OCI-LY3 (cell line): ENCODE data around the gene DPT.

ENCODE experiments used
- H2AFZ ChIP-seq: fragments of 200-600, 300-600 bp; shearing (Covaris generic); 2 replicates; pipeline ENCODE4 v1.6.0; 2014; ENCODE audit warnings: antibody characterized with exemption, low read depth, low read length
- H3K27ac ChIP-seq: fragments of 200-600, 300-600 bp; sonication (generic); 2 replicates; pipeline ENCODE4 v1.5.1; 2014; ENCODE audit warnings: mild to moderate bottlenecking, low read length, moderate library complexity, mixed read lengths
- H3K27me3 ChIP-seq: fragments of 200-600, 300-600 bp; sonication (generic); 2 replicates; pipeline ENCODE4 v1.6.1; 2014; ENCODE audit warnings: low read depth, low read length, mixed read lengths
- H3K36me3 ChIP-seq: fragments of 200-600, 300-600 bp; sonication (generic); replicated peaks from 2 replicates; pipeline ENCODE3; 2014; ENCODE audit warnings: low read depth, low read length, mixed read lengths
- H3K4me1 ChIP-seq: fragments of 300-600, 200-600 bp; sonication (generic); 2 replicates; pipeline ENCODE4 v1.6.1; 2014; ENCODE audit warnings: low read length, mixed read lengths
- H3K4me2 ChIP-seq: fragments of 200-600, 300-600 bp; sonication (generic); 2 replicates; pipeline ENCODE4 v1.6.1; 2014; ENCODE audit warnings: low read length, mixed read lengths
- H3K4me3 ChIP-seq: fragments of 300-600, 200-600 bp; sonication (generic); 2 replicates; pipeline ENCODE4 v1.5.1; 2014; ENCODE audit warnings: antibody characterized with exemption, mild to moderate bottlenecking, low read length, moderate library complexity
- H3K79me2 ChIP-seq: fragments of 300-600, 200-600 bp; shearing (Covaris generic); 2 replicates; pipeline ENCODE4 v1.6.1; 2014; ENCODE audit warnings: mild to moderate bottlenecking, low read length, mixed read lengths
- H3K9ac ChIP-seq: fragments of 300-600, 200-600 bp; shearing (Covaris generic); 2 replicates; pipeline ENCODE4 v1.6.0; 2014; ENCODE audit warnings: mild to moderate bottlenecking, low read length, moderate library complexity
- H3K9me3 ChIP-seq: fragments of 200-600, 300-600 bp; shearing (Covaris generic); 2 replicates; pipeline ENCODE4 v1.6.1; 2014; ENCODE audit warnings: low read length, mixed read lengths; ENCODE audit not compliant: insufficient read depth
- H4K20me1 ChIP-seq: fragments of 200-600, 300-600 bp; sonication (generic); 2 replicates; pipeline ENCODE4 v1.6.1; 2016; ENCODE audit warnings: low read length, mixed read lengths; ENCODE audit not compliant: insufficient read depth
- EZH2phosphoT487 ChIP-seq: fragments of 200-600 bp; shearing (Covaris generic); IDR thresholded peaks from 2 replicates; pipeline ENCODE4 v1.6.1; 2018; ENCODE audit warnings: antibody characterized with exemption, mixed run types, low read depth
- TF ChIP-seq, protein P1 (sequence below): fragments of 200-600, 300-600 bp; sonication (generic); IDR thresholded peaks from 2 replicates; pipeline ENCODE4 v1.5.1; 2014; ENCODE audit warnings: antibody characterized with exemption, low read length, low read depth

Gene DPT

DNA sequence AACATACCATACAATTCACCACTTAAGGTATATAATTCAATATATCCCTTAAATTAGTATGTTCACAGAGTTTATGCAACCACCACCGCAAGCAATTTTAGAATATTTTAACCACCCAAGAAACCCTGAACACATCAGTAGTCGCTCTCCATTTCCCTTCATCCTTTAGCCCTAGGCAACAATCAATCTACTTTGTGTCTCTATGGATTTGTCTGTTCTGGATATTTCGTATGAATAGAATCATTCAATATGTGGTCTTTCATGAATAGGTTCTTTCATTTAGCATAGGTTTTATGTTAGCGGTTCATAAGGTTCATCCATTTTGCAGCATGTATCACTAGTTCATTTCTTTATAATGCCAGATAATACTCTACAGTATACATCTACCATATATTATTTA lies 4.2 kb upstream of the DPT start:
- Histone ChIP-seq H4K20me1 (no peaks in the 10 kb centered on the region), H3K4me2 (no peak overlapping the region), H3K27ac (no peak overlapping the region), H3K9ac (no peak overlapping the region), H3K9me3 (no peaks in the 10 kb centered on the region), H3K79me2 (no peaks in the 10 kb centered on the region), H3K4me3 (no peak overlapping the region), H3K4me1 (no peaks in the 10 kb centered on the region), H3K27me3 (peaks cover 18% of the 10 kb centered on the region), H3K36me3 (no peaks in the 10 kb centered on the region), H2AFZ (no peak overlapping the region)
- TF ChIP-seq, protein P1, sequence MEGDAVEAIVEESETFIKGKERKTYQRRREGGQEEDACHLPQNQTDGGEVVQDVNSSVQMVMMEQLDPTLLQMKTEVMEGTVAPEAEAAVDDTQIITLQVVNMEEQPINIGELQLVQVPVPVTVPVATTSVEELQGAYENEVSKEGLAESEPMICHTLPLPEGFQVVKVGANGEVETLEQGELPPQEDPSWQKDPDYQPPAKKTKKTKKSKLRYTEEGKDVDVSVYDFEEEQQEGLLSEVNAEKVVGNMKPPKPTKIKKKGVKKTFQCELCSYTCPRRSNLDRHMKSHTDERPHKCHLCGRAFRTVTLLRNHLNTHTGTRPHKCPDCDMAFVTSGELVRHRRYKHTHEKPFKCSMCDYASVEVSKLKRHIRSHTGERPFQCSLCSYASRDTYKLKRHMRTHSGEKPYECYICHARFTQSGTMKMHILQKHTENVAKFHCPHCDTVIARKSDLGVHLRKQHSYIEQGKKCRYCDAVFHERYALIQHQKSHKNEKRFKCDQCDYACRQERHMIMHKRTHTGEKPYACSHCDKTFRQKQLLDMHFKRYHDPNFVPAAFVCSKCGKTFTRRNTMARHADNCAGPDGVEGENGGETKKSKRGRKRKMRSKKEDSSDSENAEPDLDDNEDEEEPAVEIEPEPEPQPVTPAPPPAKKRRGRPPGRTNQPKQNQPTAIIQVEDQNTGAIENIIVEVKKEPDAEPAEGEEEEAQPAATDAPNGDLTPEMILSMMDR: no peak
- TF ChIP-seq EZH2phosphoT487: no peak

DNA sequence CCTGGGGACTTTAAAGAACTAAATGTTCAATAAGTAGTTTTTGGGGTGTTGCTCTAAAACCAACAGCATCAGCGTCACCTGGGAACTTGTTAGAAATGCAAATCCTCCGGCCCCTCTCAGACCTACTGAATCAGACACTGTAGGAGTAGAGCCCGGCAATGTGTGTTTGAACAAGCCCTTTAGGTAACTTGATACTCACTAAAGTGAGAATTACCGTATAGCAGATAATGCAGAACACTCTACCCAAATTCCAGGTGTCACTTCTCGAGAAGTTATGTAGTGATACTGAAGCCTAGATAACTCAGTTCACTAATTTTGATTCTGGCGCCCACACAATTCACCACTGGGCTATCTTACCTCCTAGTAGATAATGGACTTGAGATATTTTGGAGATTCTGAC lies 3.7 kb upstream of the DPT start:
- no peaks in the 10 kb centered on the region for H3K4me1 ChIP-seq
- H3K4me2 ChIP-seq: no peak overlapping the region
- H3K9ac ChIP-seq: no peak overlapping the region
- TF ChIP-seq, protein P1: no peak
- no peak for TF ChIP-seq EZH2phosphoT487
- H3K79me2 ChIP-seq: no peaks in the 10 kb centered on the region
- no peak overlapping the region for H3K27ac ChIP-seq
- no peak overlapping the region for H3K4me3 ChIP-seq
- no peaks in the 10 kb centered on the region for H3K36me3 ChIP-seq
- H2AFZ ChIP-seq: no peak overlapping the region
- H4K20me1 ChIP-seq: no peaks in the 10 kb centered on the region
- H3K27me3 ChIP-seq: peaks cover 18% of the 10 kb centered on the region
- no peaks in the 10 kb centered on the region for H3K9me3 ChIP-seq

DNA sequence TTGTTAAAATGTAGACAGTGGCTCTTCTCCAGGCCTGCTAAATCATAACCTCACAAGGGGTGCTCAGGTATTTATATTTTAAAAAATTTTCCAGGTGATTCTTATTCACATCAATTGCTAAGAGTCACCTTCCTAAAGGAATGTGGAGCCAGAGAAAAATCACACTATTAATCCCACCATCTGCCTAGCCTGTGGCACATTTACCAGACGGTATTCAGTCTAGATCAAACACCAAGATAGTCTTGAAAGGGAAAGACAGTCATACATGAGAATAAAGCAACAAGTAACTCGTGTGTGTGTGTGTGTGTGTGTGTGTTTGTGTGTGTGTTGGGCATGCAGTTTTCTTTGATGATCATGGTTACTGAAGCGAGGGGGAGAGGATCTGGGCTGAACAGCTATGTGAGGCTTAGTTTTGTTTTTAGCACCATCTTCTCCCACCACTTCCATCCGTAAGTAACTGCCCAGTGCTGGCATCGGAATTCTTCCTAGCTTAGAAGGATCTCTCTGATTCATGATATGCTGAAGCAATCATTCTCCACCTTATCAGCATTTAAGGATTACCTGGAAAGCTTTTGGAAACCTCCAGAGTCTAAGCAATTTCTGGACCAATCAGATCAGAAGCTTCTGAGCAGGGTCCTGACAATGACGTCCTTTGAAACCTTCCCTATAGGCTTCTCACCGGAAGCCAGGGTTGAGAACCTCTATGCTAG lies 2.4 kb upstream of the DPT start:
- no peak overlapping the region for H2AFZ ChIP-seq
- H3K4me1 ChIP-seq: no peaks in the 10 kb centered on the region
- no peaks in the 10 kb centered on the region for H4K20me1 ChIP-seq
- no peak overlapping the region for H3K4me2 ChIP-seq
- H3K27ac ChIP-seq: no peak overlapping the region
- H3K79me2 ChIP-seq: no peaks in the 10 kb centered on the region
- TF ChIP-seq, protein P1: no peak
- TF ChIP-seq EZH2phosphoT487: no peak
- H3K9ac ChIP-seq: no peak overlapping the region
- H3K36me3 ChIP-seq: no peaks in the 10 kb centered on the region
- no peak overlapping the region for H3K4me3 ChIP-seq
- H3K27me3 ChIP-seq: peaks cover 18% of the 10 kb centered on the region
- no peaks in the 10 kb centered on the region for H3K9me3 ChIP-seq

DNA sequence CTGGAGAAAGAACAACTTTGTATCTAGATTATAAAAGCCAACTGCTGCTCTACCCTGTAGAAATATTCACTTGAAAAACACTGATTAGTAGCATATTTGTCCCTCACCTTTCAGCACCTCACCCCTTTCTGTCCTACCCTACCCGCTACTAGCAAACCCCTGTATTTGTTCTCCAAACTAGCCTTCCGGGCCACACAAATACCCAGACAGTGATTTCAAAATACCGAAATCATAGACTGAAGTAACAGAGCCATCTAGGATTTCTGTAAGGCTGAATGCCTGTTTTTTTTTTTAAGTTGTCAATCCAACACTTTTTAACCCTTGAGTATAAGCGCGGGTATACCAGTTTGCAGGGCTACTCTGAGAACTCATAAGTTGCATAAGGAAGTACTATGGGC lies 398 bp upstream of the DPT start:
- no peaks in the 10 kb centered on the region for H3K79me2 ChIP-seq
- H2AFZ ChIP-seq: no peak overlapping the region
- no peaks in the 10 kb centered on the region for H3K9me3 ChIP-seq
- H3K27me3 ChIP-seq: peaks cover 11% of the 10 kb centered on the region
- H3K27ac ChIP-seq: no peak overlapping the region
- H3K9ac ChIP-seq: no peak overlapping the region
- H3K4me3 ChIP-seq: no peak overlapping the region
- H3K4me1 ChIP-seq: no peaks in the 10 kb centered on the region
- TF ChIP-seq EZH2phosphoT487: no peak
- TF ChIP-seq, protein P1: no peak
- no peaks in the 10 kb centered on the region for H4K20me1 ChIP-seq
- no peaks in the 10 kb centered on the region for H3K36me3 ChIP-seq
- H3K4me2 ChIP-seq: no peak overlapping the region
